SK-N-SH (cell line): ENCODE results near the gene ERN1. TPM values are rescaled to one million over a fixed set of nuclear protein-coding genes. Genes with fewer than 3 reads are reported as not detected.

ENCODE experiments used
- CTCF ChIA-PET: fragments of 300-600, 350-600 bp; formaldehyde crosslinking; extraction: SDS; loops from one replicate; lab custom pipeline; 2021; lab: Yijun Ruan, JAX
- POLR2A ChIA-PET: fragments of 350-600 bp; sonication (Branson Sonifier 250); formaldehyde crosslinking; extraction: SDS; loops from one replicate; lab custom pipeline; 2020; ENCODE audit warnings: antibody characterized with exemption, inconsistent platforms; lab: Yijun Ruan, JAX
- DNase-seq: peaks from one replicate; pipeline ENCODE4 v3.0.0; 2012
- H2AFZ ChIP-seq: fragments of 200-600 bp; sonication (generic); 2 replicates; pipeline ENCODE4 v1.8.1; 2016; ENCODE audit warnings: antibody characterized with exemption, mild to moderate bottlenecking, low read depth
- H3F3A ChIP-seq: fragments of 200-600 bp; sonication (generic); replicated peaks from 2 replicates; pipeline ENCODE3; 2016; ENCODE audit warnings: antibody characterized with exemption, mild to moderate bottlenecking; ENCODE audit not compliant: insufficient read depth
- H3K27ac ChIP-seq, 2 experiments: fragments of 200-500 bp in 1 of 2; fragments of 200-600 bp in 1 of 2; sonication (Bioruptor generic) in 1 of 2; sonication (generic), shearing (Covaris generic) in 1 of 2; 2 replicates each; pipeline versions ENCODE4 v1.5.1 to v1.6.1; 2014 to 2016; ENCODE audit warnings: low read depth in 2 of 2, inconsistent platforms in 1 of 2, low read length in 1 of 2, mild to moderate bottlenecking in 1 of 2, mixed read lengths in 1 of 2
- H3K27me3 ChIP-seq: fragments of 200-600 bp; sonication (generic), shearing (Covaris generic); 2 replicates; pipeline ENCODE4 v1.6.1; 2016; ENCODE audit warnings: mixed run types; ENCODE audit not compliant: insufficient read depth
- H3K36me3 ChIP-seq, 2 experiments: fragments of 200-500 bp in 1 of 2; fragments of 200-600 bp in 1 of 2; sonication (Bioruptor generic) in 1 of 2; sonication (generic) in 1 of 2; replicated peaks in 1 of 2; 2 replicates each; pipeline versions ENCODE3 to v1.5.1; 2014 to 2016; ENCODE audit warnings: low read length in 1 of 2, mild to moderate bottlenecking in 1 of 2; ENCODE audit not compliant: insufficient read depth in 2 of 2, control insufficient read depth in 1 of 2
- H3K4me1 ChIP-seq, 2 experiments: fragments of 200-500 bp in 1 of 2; fragments of 200-600 bp in 1 of 2; sonication (Bioruptor generic) in 1 of 2; sonication (generic), shearing (Covaris generic) in 1 of 2; 2 replicates each; pipeline versions ENCODE4 v1.5.1 to v1.6.1; 2014 to 2016; ENCODE audit warnings: low read depth in 1 of 2, low read length in 1 of 2, mixed run types in 1 of 2; ENCODE audit not compliant: insufficient read depth in 2 of 2, control insufficient read depth in 1 of 2
- H3K4me2 ChIP-seq: fragments of 200-600 bp; sonication (generic), shearing (Covaris generic); 2 replicates; pipeline ENCODE4 v1.6.1; 2017; ENCODE audit warnings: mixed run types
- H3K4me3 ChIP-seq, 2 experiments: fragments of 200-500 bp in 1 of 2; fragments of 200-600 bp in 1 of 2; sonication (Bioruptor generic) in 1 of 2; sonication (generic), shearing (Covaris generic) in 1 of 2; 2 replicates each; pipeline versions ENCODE4 v1.5.1 to v1.8.1; 2014 to 2016; ENCODE audit warnings: low read depth in 2 of 2, inconsistent platforms in 1 of 2, low read length in 1 of 2, mild to moderate bottlenecking in 1 of 2, mixed read lengths in 1 of 2, moderate library complexity in 1 of 2
- H3K79me2 ChIP-seq: fragments of 200-600 bp; sonication (generic); 2 replicates; pipeline ENCODE4 v1.8.1; 2017; ENCODE audit warnings: mild to moderate bottlenecking; ENCODE audit not compliant: insufficient read depth
- H3K9ac ChIP-seq: fragments of 200-600 bp; sonication (generic); 2 replicates; pipeline ENCODE4 v1.6.1; 2017; ENCODE audit warnings: mixed run types
- H3K9me2 ChIP-seq: fragments of 200-600 bp; sonication (generic); 2 replicates; pipeline ENCODE4 v1.6.1; 2017; ENCODE audit warnings: mixed run types
- H3K9me3 ChIP-seq: fragments of 200-600 bp; sonication (generic); 2 replicates; pipeline ENCODE4 v1.6.1; 2017; ENCODE audit warnings: mixed run types, mild to moderate bottlenecking, moderate library complexity
- H4K20me1 ChIP-seq: fragments of 200-600 bp; sonication (generic); 2 replicates; pipeline ENCODE4 v1.6.1; 2017; ENCODE audit warnings: mild to moderate bottlenecking, mixed run types; ENCODE audit not compliant: insufficient read depth
- CHD2 ChIP-seq: fragments of 150-350 bp; IDR thresholded peaks from 2 replicates; pipeline ENCODE4 v1.6.1; 2018; ENCODE audit warnings: low read length; ENCODE audit not compliant: partially characterized antibody
- IRF3 ChIP-seq: fragments of 150-350 bp; IDR thresholded peaks from 2 replicates; pipeline ENCODE4 v1.6.1; 2016; ENCODE audit warnings: mild to moderate bottlenecking, low read depth, low read length
- MAX ChIP-seq: IDR thresholded peaks from 2 replicates; pipeline ENCODE4 v1.4.0; 2012; ENCODE audit warnings: low read depth
- NFIC ChIP-seq: IDR thresholded peaks from 2 replicates; pipeline ENCODE4 v1.4.0; 2012; ENCODE audit warnings: borderline replicate concordance
- RCOR1 ChIP-seq: fragments of 150-350 bp; IDR thresholded peaks from 2 replicates; pipeline ENCODE4 v1.6.1; 2017; ENCODE audit warnings: antibody characterized with exemption, low read length
- RFX5 ChIP-seq: IDR thresholded peaks from 2 replicates; pipeline ENCODE4 v1.6.1; 2012; ENCODE audit warnings: mild to moderate bottlenecking, improper control_type of control experiment, low read length
- TAF1 ChIP-seq: IDR thresholded peaks from 2 replicates; pipeline ENCODE4 v1.6.1; 2012; ENCODE audit warnings: low read depth, mild to moderate bottlenecking, low read length, moderate library complexity, borderline replicate concordance
- TCF12 ChIP-seq: IDR thresholded peaks from 2 replicates; pipeline ENCODE4 v1.4.0; 2012
- ZBTB33 ChIP-seq: IDR thresholded peaks from 2 replicates; pipeline ENCODE4 v1.4.0; 2012; ENCODE audit warnings: low read depth, borderline replicate concordance
- WGBS: methylation state at CpG from one replicate; pipeline ENCODE4 v1.1.6; 2017; ENCODE audit warnings: low lambda C conversion rate; 5-methylcytosine and 5-hydroxymethylcytosine counted together
- polyA plus RNA-seq, 3 experiments: library from polyadenylated mRNA; depleted of rRNA; stranded (reverse); fragments of >200 nt; gene quantifications; 2 replicates each; pipeline ENCODE4 v1.2.3, GENCODE V29; 2012
- TF ChIP-seq, protein P1 (sequence below): IDR thresholded peaks from 2 replicates; pipeline ENCODE4 v1.6.1; 2012; ENCODE audit warnings: mild to moderate bottlenecking, low read depth, low read length, moderate library complexity

ERN1 gene
- polyA plus RNA-seq, 1 of the 3 experiments (the other 2 are of a cell fraction) = 7.3 TPM

- Histone ChIP-seq H3K9ac (no peak overlapping the region), H3K27ac (no peak overlapping the region), H3K36me3 (no peaks in the 10 kb centered on the region), H3K4me2 (no peak overlapping the region), H3K9me2 (no peaks in the 10 kb centered on the region), H3K9me3 (no peaks in the 10 kb centered on the region), H3K4me3 (no peak overlapping the region), H3K27me3 (no peaks in the 10 kb centered on the region), H3K79me2 (no peaks in the 10 kb centered on the region), H4K20me1 (no peaks in the 10 kb centered on the region), H3F3A (peaks cover 4% of the 10 kb centered on the region), H2AFZ (no peak overlapping the region), H3K4me1 (no peaks in the 10 kb centered on the region)
- no peak for DNase-seq
- WGBS = 59% methylated on average over 19 of the region's 19 CpGs
- CTCF ChIA-PET = interaction anchor here (0.6 to 17.1 kb wide), 78 partner anchors 6 to 395 kb away, joined by 3 to 810 read pairs (median 6); partner anchors contain the start of genes CD79B, CSHL1, ERN1 and GH1
- TF ChIP-seq NFIC (peak; percentile 18; the same call in 1 of the 2 replicates), MAX (no peak), CHD2 (no peak)
- POLR2A ChIA-PET = no interaction called here
Observed at GRCh38 chr17:64024781-64025731, 104.9 kb downstream of the ERN1 start.

DNA sequence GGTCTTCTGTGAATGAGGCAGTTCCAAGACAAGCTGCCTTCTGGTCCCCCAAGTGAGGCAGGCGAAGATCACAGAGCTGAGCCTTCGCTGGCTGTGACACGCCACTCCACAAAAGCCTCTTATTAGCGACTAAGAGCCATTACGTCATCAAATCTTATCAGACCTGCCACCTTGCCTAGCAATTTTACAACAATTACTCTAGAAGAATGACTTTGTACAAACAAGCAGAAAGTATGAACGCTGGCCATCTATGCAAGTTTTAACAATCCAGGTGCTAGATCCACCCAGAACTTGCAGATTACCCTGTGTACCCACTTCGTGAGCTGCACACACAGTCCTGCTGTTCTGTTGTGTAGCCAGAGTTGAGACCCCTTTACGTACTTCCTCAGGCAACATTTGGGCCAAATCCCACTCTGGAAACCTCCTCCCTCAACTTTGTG is 105.7 kb downstream of the ERN1 start:
- peaks cover 4% of the 10 kb centered on the region for H3F3A ChIP-seq
- POLR2A ChIA-PET = no interaction called here
- no peak overlapping the region for H2AFZ ChIP-seq
- no peaks in the 10 kb centered on the region for H3K4me1 ChIP-seq
- H3K4me3 ChIP-seq = no peak overlapping the region
- no peaks in the 10 kb centered on the region for H3K9me3 ChIP-seq
- H4K20me1 ChIP-seq = no peaks in the 10 kb centered on the region
- no peak for DNase-seq
- TF ChIP-seq TCF12 = no peak
- no peak for TF ChIP-seq RFX5
- TF ChIP-seq TAF1 = no peak
- no peak for TF ChIP-seq ZBTB33
- TF ChIP-seq IRF3 = no peak
- no peak for TF ChIP-seq RCOR1
- TF ChIP-seq, protein P1, sequence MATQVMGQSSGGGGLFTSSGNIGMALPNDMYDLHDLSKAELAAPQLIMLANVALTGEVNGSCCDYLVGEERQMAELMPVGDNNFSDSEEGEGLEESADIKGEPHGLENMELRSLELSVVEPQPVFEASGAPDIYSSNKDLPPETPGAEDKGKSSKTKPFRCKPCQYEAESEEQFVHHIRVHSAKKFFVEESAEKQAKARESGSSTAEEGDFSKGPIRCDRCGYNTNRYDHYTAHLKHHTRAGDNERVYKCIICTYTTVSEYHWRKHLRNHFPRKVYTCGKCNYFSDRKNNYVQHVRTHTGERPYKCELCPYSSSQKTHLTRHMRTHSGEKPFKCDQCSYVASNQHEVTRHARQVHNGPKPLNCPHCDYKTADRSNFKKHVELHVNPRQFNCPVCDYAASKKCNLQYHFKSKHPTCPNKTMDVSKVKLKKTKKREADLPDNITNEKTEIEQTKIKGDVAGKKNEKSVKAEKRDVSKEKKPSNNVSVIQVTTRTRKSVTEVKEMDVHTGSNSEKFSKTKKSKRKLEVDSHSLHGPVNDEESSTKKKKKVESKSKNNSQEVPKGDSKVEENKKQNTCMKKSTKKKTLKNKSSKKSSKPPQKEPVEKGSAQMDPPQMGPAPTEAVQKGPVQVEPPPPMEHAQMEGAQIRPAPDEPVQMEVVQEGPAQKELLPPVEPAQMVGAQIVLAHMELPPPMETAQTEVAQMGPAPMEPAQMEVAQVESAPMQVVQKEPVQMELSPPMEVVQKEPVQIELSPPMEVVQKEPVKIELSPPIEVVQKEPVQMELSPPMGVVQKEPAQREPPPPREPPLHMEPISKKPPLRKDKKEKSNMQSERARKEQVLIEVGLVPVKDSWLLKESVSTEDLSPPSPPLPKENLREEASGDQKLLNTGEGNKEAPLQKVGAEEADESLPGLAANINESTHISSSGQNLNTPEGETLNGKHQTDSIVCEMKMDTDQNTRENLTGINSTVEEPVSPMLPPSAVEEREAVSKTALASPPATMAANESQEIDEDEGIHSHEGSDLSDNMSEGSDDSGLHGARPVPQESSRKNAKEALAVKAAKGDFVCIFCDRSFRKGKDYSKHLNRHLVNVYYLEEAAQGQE = no peak
- H3K27ac ChIP-seq = no peak overlapping the region
- no peak overlapping the region for H3K9ac ChIP-seq
- no peaks in the 10 kb centered on the region for H3K36me3 ChIP-seq
- H3K9me2 ChIP-seq = no peaks in the 10 kb centered on the region
- CTCF ChIA-PET = interaction anchor here (0.7 to 17.1 kb wide), 28 partner anchors 5 to 396 kb away, joined by 3 to 810 read pairs (median 11); partner anchors contain the start of genes CD79B, CSHL1, ERN1 and GH1
- no peak overlapping the region for H3K4me2 ChIP-seq
- no peaks in the 10 kb centered on the region for H3K79me2 ChIP-seq
- H3K27me3 ChIP-seq = no peaks in the 10 kb centered on the region
- WGBS = 71% methylated on average over 8 of the region's 8 CpGs
